CD1c-positive myeloid dendritic cell (primary cell): Measurements from ENCODE around the gene SLC5A6.

ENCODE experiments used
- DNase-seq: peaks from one replicate; pipeline ENCODE4 v3.0.0-alpha.2; 2016; ENCODE audit errors: extremely low spot score

The SLC5A6 gene

GRCh38 chr2:27236626-27237025 is 24.6 kb upstream of the SLC5A6 start:
- no peak for DNase-seq

GRCh38 chr2:27236136-27236535 is 24.1 kb upstream of the SLC5A6 start:
- no peak for DNase-seq

- DNase-seq: no peak
Measured at GRCh38 chr2:27233341-27233740, 21.3 kb upstream of the SLC5A6 start.

GRCh38 chr2:27231921-27232320 is 19.9 kb upstream of the SLC5A6 start:
- DNase-seq: no peak

GRCh38 chr2:27227501-27227900 is 15.4 kb upstream of the SLC5A6 start:
- DNase-seq: no peak

GRCh38 chr2:27225526-27225925 is 13.5 kb upstream of the SLC5A6 start:
- no peak for DNase-seq

GRCh38 chr2:27223416-27223815 is 11.3 kb upstream of the SLC5A6 start:
- no peak for DNase-seq

- DNase-seq: no peak
Measured at GRCh38 chr2:27222407-27222806, 10.3 kb upstream of the SLC5A6 start.

- no peak for DNase-seq
Measured at GRCh38 chr2:27221166-27221565, 9.1 kb upstream of the SLC5A6 start.

GRCh38 chr2:27220091-27220490 is 8.0 kb upstream of the SLC5A6 start:
- no peak for DNase-seq

- no peak for DNase-seq
Measured at GRCh38 chr2:27219091-27219490, 7.0 kb upstream of the SLC5A6 start.

GRCh38 chr2:27218614-27219013 is 6.5 kb upstream of the SLC5A6 start:
- no peak for DNase-seq

GRCh38 chr2:27217173-27218121 is 5.4 kb upstream of the SLC5A6 start, which contains the start of gene CAD:
Gene CAD (plus strand): TSS chr2:27217369. CDS start chr2:27217552, 183 bp downstream.
- peak; percentile 95 for DNase-seq

- no peak for DNase-seq
Measured at GRCh38 chr2:27216416-27217137, 4.5 kb upstream of the SLC5A6 start.

- DNase-seq: no peak
Measured at GRCh38 chr2:27214941-27215340, 2.9 kb upstream of the SLC5A6 start.

- DNase-seq: peak; percentile 70
Measured at GRCh38 chr2:27212626-27213471, 781 bp upstream of the SLC5A6 start.

GRCh38 chr2:27211241-27211942 is 676 bp downstream of the SLC5A6 start:
- peak; percentile 7 for DNase-seq

GRCh38 chr2:27209621-27210401 is 2.3 kb downstream of the SLC5A6 start:
- DNase-seq: no peak

- no peak for DNase-seq
Measured at GRCh38 chr2:27208486-27209050, 3.5 kb downstream of the SLC5A6 start.

GRCh38 chr2:27206346-27206745 is 5.7 kb downstream of the SLC5A6 start:
- DNase-seq: no peak
